T1000 (cell line): ENCODE results near the gene C11orf21.
"Not testable (repeated sequence)": the region's sequence is repeated elsewhere in the genome, so short reads cannot be mapped to it uniquely, and the experiment has no call there.

ENCODE experiments used
- DNase-seq: peaks from one replicate; lab custom pipeline; 2025; ENCODE audit warnings: mixed read lengths; lab: John Stamatoyannopoulos, UW

Gene C11orf21

DNA sequence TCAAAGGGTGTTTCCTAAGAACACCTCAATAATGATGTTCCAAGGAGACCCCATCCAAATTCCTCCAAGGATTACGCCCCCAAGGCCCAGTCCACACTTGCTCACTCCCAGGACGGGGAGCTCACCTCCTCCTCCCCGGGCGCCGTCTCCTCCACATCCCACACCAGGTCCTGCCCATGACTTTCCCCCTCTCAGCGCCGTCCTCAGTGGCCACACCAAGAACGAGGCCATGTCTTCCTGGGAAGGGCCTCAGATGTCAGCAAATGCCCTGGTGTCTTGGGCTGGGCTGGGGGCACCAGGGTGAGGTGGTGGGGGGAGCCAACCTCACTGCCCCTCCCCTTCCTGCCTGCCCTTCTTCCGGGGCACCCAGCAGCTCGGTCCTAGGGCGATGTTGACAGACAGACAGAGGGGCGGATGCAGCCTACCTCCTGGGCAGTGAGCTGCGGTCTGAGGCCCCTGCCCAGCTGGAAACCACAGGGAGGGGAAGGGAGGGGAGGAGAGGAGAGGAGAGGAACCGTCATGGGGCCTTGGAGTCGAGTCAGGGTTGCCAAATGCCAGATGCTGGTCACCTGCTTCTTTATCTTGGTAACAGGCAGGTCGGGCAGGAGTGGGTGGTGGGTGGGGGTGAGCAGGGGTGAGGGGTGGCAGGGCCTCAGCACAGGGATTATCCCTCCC is at the start of gene C11orf21, which contains the start of gene TSPAN32:
TSS of gene C11orf21 (minus strand) at position 288 of the 675 bp plus-strand sequence. CDS start at position 178, 110 bp downstream.
TSS of gene TSPAN32 (plus strand) at position 383 of the 675 bp plus-strand sequence. CDS start at position 520, 137 bp downstream.
- no peak for DNase-seq

DNA sequence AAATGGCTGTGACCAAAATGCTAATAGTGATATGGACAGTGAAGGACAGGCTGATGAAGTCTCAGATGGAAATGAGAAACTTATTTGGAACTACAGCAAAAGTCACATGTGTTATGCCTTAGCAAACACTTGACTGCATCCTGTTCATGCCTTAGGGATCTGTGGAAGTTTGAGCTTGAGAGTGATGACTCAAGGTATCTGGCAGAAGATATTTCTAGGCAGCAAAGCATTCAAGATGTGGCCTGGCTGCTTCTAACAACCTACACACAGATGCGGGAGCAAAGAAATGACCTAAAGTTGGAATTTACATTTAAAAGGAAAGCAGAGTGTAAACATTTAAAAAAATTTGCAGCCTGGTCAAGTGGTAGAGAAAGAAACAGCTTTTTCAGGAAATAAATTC is 47.3 kb upstream of the C11orf21 start:
- no peak for DNase-seq

DNA sequence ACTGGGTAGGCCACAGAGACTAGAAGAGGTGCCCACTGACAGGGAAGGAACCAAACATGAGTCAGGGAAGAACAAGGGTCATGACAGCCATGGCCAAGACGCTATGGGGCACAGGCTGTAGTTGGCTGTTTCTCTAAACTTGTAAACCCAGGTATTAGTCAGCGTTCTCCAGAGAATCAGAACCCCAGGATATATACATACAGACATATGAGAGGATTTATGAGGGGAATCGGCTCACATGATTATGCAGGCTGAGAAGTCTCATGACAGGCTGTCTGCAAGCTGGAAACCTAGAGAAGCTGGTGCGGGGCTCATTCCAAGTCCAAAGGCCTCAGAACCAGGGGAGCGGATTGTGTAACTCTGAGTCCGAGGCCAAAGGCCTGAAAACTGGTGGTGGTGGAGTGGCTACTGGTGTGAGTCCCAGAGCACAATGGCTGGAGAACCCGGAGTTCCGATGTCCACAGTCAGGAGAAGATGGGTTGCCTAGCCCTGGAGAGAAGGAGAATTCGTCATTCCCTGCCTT is 45.7 kb upstream of the C11orf21 start:
- no peak for DNase-seq

DNA sequence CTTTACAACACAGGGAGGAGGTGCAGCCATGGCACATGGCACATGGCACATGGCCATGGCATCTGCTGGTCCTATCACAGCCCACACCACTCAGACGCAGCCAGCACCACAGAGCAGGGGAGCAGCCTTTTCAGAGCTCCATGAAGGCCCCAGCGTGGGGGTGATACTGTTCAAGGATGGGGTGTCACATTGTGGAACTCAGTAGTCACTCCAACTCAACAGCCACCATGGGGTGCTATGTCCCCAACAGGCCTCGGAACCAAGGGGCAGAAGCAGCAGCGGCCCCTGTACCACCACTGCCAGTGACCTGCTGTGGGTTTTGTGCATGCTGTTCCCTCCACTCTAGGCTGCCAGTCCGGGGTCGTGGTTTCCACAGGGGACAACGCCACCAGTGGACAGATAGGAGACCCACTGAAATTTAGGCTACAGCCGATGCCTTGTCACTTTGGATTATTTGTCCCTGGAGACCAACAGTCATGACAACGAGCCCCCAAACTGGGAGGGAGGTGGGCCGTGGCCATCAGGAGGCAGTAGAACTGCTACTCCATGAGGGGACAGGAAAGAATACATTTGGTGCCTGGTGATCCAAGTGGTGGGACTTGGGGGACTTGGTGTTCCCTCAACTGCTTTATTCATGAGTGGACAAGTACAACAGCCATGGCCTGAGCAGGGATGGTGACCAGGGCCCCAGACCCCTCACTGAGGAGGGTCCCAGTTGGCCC is 45.0 kb upstream of the C11orf21 start:
- DNase-seq, result no peak

DNA sequence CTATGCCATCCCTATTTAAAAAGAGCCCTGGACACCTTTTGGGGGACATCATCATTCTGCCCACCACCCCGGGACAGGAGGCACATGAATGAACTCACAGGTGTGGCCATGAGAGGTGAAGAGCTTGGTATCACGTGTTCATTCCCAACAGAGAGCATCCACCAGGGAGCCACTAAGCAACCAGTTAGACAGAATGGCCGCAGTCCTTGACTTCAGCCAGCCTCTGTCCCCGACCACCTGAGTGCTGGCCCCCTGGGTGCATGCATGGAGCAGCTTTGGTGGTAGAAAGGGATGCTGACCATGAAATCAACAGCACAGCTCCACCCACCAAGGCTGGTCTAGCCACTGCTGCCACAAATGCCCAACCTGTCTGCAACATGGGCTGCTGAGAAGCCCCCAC is 44.3 kb upstream of the C11orf21 start:
- no peak for DNase-seq

DNA sequence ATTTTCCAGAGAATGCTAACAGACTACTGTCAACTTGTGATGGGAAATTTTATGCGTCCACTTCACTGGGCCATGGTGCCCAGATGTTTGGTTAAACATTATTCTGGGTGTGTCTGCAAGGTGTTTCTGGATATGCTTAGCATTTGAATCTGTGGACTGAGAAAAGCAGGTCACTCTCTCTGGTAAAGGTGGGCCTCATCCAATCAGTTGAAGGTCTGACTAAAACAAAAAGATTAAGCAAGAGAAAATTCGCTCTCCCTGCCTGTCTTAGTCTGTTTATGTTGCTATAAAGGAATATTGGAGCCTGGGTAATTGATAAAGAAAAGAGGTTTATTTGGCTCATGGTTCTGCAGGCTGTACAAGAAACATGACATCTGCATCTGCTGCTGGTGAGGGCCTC is 43.3 kb upstream of the C11orf21 start:
- DNase-seq, result no peak

DNA sequence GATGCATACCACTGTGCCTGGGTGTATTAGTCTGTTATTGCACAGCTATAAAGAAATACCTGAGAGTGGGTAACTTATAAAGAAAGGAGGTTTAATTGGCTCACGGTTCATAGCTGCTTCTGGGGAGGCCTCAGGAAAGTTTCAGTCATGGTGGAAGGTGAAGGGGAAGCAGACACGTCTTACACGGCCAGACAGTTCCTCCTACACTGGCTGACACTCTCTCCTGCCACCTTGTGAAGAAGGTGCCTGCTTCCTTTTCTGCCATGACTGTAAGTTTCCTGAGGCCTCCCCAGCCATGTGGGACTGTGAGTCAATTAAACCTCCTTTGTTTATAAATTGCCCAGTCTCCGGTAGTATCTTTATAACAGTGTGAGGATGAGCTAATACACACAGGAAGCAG is 41.8 kb upstream of the C11orf21 start:
- no peak for DNase-seq

DNA sequence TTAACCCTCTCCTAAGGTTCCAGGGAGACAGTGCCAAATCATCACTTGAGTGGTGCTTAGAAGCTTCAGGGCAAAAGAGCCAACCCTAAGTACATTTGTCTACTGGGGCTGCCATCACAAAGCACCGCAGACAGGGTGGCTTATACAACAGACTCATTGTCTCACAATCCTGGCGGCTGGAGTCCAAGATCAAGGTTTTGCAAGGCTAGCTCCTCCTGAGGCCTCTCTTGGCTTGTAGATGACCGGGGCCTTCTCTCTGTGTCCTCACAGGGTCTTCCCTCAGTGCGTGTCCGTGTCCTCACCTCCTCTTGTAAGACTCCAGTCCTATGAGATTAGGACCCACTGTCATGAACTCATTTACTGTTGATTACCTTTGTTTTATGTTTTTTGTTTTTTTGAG is 41.3 kb upstream of the C11orf21 start:
- no peak for DNase-seq

DNA sequence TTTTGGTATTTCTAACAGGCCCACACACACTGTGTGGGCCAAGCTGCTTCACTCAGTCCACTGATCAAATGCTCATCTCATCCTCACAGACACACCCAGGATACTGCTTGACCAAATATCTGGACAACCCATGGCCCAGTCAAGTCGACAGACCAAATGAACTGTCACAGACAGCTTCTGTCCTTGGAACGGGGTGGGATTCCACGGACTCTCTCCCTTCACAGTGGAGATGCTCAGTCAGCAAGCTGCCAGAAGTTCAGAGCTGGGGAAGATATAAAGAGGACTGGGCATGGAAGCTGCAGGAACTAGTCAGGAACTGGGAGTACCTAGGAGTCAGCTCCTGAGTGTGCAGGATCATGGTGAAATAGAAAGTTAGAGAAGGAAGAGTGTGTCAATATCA is 40.8 kb upstream of the C11orf21 start:
- DNase-seq, result no peak

DNA sequence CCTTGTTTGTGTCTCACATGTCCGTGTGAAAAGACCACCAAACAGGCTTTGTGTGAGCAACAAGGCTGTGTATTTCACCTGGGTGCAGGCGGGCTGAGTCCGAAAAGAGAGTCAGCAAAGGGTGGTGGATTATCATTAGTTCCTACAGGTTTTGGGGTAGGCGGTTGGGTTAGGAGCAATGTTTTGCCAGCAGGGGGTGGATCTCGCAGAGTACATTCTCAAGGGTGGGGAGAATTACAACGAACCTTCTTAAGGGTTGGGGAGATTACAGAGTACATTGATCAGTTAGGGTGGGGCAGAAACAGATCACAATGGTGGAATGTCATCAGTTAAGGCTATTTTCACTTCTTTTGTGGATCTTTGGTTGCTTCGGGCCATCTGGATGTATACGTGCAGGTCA is 37.0 kb upstream of the C11orf21 start:
- not testable (repeated sequence) for DNase-seq

DNA sequence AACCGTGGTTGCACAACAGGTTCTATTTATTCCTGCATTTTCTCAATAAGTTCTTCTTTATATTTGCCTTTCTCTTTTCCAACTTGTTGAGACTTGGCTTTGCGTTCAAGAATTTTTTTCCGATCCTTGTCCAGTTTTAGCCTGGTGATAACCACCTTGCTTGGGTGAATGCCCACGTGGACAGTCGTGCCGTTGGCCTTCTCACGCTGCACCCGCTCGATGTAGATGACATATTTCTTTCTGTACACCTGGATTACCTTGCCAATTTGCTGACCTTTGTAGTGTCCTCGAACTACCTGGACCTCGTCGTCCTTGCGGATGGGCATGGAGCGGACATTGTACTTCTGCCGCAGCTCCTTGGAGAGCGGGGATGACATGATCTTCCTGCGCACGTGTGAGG is 33.6 kb upstream of the C11orf21 start:
- not testable (repeated sequence) for DNase-seq

DNA sequence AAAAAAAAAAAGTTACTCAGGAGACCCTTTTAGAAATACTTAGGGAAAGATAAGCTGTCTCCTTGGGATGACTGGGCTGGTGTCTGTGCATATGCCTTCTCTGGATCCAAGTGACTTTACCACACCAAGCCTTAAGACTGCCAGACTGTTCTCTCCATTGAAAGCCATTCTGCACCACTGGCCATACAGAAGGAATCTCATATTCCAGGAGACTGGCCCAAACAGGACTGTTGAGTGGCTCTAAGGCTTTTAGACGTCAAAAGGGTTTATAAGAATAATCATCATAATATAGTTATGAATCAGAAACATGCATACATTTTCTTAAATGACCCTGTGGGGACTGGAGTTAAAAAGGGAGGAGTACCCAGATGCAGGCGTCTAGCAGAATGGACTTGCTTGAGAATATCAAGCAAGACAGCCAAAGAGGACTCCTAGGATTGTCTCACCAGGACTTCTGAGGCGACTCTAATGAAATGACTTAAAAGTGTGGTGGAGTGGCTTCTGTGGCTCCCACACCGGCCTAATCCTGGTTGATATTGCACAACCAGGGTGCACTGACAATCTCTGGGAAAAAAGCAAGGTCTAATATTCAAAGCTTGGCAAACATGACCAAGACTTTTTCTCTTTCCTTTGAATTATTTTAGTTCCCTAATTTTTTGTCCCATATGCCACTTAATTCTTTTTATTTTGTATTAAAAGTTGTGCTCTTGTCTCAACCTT is 31.9 kb upstream of the C11orf21 start:
- not testable (repeated sequence) for DNase-seq

DNA sequence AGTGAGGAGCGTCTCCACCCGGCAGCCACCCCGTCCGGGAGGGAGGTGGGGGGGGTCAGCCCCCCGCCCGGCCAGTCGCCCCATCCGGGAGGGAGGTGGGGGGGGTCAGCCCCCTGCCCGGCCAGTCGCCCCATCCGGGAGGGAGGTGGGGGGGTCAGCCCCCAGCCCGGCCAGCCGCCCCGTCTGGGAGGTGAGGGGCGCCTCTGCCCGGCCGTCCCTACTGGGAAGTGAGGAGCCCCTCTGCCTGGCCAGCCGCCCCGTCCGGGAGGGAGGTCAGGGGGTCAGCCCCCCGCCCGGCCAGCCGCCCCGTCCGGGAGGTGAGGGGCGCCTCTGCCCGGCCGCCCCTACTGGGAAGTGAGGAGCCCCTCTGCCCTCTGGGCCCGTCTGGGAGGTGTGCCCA is 30.9 kb upstream of the C11orf21 start:
- DNase-seq, result not testable (repeated sequence)

DNA sequence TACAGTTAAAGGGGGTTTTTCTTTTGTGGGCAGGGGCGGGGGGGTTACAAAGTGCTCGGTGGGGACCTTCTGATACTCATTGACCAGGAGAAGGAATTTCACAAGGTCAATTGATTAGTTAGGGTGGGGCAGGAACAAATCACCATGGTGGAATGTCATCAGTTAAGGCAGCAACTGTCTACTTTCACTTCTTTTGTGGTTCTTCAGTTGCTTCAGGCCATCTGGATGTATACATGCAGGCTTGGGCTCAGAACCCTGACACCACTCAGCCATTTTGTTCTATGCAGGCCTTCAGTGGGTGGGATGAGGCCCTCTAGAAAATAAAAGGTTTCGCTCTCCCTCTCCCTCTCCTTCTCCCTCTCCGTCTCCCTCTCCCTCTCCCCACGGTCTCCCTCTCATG is 29.7 kb upstream of the C11orf21 start:
- no peak for DNase-seq

DNA sequence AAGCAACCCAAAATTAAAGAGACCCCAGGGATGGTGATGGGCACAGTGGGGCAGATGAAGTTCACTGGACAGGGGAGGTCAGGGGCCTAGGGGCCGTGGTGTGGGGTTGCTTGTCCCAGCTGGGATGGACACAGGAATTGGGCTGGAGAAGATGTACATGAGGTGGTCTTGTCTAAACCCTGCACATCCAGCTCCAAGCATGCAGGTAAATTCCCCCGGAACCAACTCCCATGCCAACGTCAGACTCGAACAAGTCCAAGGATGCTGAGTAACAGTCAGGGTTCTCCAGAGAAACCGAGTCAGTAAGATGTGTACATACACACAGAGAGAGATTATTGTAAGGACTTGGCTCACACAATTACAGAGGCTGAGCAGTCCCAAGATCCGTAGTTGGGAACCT is 29.0 kb upstream of the C11orf21 start:
- no peak for DNase-seq

DNA sequence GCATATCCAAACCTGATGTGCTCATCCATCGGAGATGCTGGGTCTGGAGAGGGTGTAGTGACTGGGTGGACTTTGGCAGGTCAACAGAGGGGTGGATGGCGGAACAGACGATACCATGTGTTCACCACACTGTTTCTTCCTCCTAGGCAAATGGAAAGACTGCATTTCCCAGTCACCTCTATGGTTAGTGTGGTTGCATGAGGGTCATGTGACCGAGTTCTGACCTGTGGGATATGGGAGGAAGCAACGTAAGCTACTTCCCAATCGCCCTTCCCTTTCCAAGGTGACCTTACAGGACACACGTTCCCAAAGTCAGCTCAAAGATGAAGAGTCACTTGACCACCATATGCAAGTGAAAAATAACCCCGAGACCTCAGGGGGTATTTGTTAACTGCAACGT is 27.8 kb upstream of the C11orf21 start:
- no peak for DNase-seq

DNA sequence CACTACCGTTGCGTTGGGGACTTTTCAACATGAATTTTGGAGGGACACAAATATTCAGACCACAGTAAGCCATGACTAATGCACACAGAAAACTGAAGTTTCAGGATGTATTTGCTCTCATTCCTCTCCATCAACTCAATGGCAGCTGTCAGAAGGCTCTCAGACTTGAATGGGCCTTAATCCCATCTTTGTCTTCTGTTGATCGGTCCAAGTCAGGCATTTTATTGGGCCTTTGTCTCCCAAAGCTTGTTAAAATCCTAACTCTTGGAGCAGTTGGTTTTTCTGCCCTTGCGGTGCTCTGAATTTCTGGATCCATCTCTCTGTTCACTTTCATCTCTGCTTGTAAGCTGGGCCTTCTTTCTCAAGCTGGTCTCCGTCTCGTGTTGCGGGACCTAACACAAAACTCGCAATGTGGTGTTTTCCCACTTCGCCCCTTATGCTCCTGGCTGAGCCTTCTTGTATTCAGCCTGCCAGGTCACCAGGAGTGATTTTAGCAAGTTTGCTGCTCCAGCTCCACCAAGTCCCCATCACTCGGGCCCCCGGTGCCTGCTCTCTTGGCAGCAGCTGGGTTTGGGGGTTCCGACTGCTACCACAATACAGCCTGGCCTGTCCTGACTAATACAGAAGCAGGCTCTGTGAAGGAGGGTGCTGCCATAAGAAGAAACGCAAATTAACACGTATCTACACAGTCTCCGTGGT is 27.1 kb upstream of the C11orf21 start:
- DNase-seq, result no peak

DNA sequence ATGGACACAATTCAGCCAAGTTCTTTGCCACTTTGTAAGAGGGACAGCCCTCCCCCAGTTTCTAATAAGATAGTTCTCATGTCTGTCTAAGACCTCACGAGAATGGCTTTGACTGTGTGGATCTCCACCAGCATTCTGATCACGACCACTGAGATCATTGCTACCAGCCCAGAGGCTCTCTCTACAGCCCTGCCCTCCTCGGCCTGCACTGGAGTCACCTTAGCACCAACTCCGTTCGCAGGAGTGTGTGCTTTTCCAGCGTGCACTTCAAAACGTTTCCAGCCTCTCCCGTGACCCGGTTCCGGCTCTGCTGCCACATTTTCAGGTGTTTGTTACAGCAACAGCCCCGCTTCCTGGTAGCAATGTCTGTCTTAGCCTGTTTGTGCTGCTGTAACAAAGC is 26.3 kb upstream of the C11orf21 start:
- no peak for DNase-seq

DNA sequence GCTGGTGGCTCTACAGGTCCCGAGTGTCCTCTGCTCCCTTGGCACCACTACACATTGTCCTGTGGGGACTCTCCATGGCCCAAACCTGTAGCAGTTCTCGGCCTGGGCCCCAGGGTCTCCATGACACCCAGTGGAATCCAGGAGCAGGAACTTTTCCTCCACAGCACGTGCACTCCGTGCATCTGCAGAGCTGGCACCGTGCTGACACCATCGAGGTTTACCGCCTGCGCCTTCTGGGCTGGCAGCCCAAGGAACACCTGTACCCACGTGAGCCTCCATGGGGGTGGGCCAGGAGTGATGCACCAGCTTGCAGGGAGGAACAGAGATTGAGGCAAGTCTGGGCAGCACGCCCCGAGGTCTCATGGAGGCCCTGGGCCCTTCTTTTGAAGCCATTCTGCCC is 25.3 kb upstream of the C11orf21 start:
- no peak for DNase-seq

DNA sequence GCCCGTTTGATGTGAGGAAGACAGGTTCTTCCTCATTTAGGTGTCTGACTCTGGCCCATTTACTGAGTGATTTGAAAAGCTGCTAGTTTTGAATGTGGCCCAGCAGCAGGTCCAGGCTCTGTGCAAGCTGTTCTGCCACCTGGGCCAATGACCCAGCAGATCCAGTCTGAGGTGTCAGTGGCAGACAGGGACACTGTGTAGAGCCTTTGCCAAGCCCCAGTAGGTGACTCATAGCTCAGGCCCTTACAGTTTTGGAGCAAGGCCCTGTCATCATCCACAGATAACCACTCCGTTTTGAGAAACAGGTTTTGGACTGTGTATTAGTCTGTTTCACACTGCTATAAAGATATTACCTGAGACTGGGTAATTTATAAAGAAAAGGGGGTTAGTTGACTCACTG is 24.0 kb upstream of the C11orf21 start:
- no peak for DNase-seq

DNA sequence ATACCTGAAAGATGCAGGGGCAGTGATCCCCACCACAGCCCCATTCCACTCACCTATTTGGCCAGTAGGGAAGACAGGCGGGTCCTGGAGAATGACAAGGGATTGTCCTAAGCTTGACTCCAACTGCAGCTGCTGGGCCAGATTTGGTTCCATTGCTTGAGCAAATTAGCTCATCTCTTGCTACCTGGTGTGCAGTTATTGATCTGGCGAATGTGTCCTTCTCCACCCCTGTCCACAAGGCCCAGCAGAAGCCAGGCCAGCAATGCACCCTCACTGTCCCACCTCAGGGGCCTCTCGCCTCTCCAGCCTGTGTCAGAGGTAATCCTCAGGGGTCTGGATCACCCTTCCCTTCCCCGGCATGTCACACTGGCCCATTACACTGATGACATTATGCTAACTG is 23.4 kb upstream of the C11orf21 start:
- DNase-seq, result no peak

DNA sequence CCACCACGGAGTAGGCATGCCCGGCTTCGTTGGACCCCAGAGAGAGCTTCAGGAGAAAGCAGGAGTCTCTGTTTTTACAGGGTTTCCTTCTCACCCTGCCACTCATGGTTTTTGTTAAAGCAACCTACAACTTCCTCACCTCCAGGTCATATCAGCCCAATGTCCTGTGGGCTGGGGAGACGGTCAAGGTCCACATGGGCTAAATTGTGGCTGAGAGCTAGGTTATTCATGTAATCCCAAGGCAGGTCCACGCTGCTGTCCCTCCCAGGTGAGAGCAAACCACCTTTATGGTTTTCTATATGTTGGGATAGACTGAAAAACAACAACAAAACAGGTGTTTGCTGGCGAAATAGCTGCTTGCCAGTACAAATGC is 19.6 kb upstream of the C11orf21 start:
- DNase-seq, result no peak
